ENCODE data around the gene CD7.

The CD7 gene

DNA sequence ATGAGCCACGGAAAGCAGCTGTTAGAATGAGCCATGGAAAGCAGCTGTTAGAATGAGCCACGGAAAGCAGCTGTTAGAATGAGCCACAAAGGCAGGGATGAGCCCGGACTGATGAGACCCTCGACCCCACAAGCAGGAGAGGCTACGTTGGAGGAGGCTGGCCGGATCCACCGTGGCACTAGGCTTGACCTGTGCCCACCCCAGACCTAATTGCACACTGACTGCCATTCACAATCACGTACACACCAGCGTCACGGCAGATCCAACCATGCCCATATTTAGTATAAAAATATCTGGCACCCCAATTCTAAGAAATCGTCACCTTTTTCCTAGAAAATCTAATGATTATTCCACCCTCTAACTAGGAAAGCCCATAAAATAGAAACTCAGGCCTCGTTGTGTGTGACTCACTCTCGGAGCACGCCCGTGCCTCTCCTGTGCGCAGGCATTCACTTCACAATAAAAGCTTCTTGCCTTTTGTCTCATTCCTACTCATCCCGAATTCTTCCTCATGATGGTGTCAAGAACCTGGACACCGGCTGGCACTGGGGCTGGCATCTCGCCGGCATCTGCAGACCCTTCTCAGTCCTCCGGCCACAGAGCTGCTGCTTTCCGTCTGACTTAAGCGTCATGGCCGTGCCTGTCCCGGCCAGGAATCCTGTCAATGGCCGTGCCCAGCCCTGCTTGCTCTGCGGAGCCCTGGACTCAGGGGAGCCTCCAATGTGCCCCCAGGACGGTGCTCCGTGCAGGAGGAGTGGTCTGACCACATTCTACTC is 21.6 kb upstream of the CD7 start:
- TF ChIP-seq, protein P1, sequence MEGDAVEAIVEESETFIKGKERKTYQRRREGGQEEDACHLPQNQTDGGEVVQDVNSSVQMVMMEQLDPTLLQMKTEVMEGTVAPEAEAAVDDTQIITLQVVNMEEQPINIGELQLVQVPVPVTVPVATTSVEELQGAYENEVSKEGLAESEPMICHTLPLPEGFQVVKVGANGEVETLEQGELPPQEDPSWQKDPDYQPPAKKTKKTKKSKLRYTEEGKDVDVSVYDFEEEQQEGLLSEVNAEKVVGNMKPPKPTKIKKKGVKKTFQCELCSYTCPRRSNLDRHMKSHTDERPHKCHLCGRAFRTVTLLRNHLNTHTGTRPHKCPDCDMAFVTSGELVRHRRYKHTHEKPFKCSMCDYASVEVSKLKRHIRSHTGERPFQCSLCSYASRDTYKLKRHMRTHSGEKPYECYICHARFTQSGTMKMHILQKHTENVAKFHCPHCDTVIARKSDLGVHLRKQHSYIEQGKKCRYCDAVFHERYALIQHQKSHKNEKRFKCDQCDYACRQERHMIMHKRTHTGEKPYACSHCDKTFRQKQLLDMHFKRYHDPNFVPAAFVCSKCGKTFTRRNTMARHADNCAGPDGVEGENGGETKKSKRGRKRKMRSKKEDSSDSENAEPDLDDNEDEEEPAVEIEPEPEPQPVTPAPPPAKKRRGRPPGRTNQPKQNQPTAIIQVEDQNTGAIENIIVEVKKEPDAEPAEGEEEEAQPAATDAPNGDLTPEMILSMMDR (conservative IDR thresholded peaks at IDR 0.05; ENCODE audit: low read depth, low read length), result no peak
- DNase-seq (ENCODE audit: low read depth), result no peak
- H3K4me3 ChIP-seq (ENCODE audit: low read length), result peak overlapping the region; percentile 33

DNA sequence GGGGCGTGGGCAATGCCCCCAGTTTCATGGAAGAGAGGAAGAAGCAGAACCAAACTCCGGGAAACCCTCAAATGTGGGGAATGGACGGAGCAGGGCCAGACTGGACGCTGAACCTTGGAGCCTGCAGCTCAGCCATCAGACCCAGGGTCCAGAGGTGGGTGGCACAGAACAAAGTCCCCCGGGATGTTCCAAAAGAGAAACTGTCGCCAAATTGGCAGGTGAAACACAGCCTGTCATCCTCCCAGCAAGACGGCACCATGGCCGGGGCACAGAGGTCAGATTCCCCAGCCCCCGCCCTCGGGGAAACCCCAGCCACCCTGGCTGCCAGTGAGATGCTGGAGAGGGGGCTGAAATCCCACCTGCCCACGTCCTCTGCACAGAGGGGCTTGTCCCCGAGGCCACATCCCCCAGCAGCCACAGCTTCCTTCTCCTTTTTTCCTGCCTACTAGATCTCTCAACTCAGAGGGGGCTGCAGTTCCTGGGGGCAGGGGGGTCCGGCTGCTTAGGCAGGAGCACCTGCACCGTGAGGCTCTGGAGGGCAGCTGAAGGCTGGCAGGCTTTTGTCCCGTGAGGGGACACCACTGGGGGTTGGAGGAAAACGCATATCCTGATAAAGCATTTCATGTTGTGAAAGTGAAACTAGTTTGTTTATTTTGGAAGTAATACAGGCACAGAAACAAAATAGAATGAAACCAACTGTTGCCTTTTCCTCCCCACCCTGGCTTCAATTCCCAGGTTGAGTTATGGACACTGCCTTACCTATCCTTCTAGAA is 17.4 kb upstream of the CD7 start:
- no peak overlapping the region for H3K4me3 ChIP-seq (ENCODE audit: low read length)
- TF ChIP-seq, protein P1 (conservative IDR thresholded peaks at IDR 0.05; ENCODE audit: low read depth, low read length), result no peak
- DNase-seq (ENCODE audit: low read depth), result no peak

DNA sequence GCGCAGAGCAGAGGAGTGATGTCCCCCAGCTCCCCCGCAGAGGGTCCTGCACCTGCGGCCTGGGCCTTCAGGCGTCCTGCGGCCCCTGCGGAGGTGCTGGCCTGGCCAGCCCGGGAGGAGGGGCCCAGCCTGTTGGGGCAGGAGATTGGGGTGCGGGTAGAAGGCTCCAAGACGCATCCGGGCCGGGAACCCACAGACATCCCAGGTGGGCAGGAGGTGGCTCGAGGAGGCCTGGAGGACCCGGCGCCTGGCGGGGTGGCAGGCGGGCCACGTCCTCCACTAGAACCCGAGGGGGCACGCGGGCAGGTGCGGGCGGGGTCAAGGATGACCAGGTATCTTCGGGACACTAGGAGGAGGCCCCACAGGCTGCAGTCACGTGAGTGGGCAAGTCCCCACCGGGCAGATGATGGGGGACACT is 16.8 kb upstream of the CD7 start:
- no peak overlapping the region for H3K4me3 ChIP-seq (ENCODE audit: low read length)
- no peak for DNase-seq (ENCODE audit: low read depth)
- TF ChIP-seq, protein P1 (conservative IDR thresholded peaks at IDR 0.05; ENCODE audit: low read depth, low read length), result no peak

DNA sequence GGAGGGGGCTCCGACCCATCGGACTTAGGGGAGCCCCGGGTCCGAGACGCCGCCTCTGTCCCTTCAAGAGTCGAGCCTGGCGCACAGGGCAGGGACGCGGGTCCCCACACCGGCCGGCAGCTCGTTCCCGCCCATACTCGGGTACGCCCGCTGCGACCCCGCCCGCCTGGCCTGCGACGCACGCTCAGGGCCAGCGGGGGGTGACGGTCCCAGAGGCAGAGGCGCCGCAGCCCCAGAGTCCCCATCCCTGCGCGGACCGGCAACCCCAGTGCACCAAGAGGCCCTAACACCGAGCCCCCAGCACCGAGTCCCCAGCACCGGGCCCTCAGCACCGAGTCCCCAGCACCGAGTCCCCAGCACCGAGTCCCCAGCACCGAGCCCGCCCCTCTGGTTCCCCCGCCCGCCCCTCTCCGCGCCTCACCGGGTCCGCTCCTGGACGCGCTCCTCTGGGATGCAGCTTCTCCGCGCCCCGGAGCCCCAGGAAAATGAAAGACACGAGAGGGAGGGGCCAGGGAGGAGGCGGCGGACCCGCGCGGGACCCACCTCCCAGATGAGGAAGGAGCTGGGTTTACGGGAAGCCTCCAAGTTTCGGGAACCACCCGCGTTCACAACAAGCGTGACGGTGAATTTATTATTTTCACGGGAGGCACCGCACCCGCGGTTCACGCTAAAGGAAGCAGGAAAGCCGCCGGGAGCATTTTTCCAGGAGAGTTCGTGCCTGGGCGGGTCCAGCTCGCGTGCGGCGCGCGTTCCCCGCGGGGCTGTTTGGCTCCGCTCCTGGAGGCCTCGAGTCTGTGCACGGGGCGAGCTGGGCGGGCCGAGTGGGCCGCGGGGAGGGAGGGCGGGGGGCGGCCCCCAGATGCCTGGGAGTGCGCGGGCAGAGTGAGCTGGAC is 16.1 kb upstream of the CD7 start, which contains the start of gene SECTM1:
SECTM1 (minus strand) TSS at position 488 of the 893 bp plus-strand sequence. CDS start 6,526 bp downstream, outside the sequence.
- DNase-seq (ENCODE audit: low read depth), result no peak
- TF ChIP-seq, protein P1 (conservative IDR thresholded peaks at IDR 0.05; ENCODE audit: low read depth, low read length), result no peak

DNA sequence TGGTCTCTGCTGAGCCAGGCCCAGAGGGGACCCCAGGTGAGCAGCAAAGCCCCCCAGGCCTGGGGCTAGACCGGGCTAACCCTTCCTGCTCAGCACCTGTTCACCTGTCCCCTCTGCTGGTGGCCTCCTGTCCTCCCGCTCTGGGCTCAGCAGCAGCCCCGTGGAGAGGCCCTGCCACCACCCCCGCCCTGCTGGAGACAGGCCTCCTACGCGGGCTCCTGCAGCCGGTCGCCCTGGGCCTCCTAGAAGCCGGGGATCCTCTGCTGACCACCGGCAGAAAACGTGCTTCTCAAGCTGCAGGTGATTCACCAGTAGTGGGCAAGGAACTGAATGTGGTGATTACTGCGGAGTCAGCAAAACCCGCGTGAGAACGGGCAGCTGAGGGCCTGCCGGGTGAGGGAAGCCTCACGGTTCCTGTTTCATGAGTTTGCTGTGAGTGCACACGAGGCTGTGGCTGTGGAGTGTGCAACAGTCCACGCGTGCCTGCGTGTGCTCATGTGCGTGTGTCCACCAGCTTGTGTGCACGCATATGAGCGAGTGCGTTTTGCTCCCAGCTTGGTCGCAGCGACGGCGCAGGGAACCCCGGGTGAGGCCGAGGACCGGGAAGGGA is 15.4 kb upstream of the CD7 start:
- H3K4me3 ChIP-seq (ENCODE audit: low read length), result no peak overlapping the region
- DNase-seq (ENCODE audit: low read depth), result no peak
- TF ChIP-seq, protein P1 (conservative IDR thresholded peaks at IDR 0.05; ENCODE audit: low read depth, low read length), result no peak

More for the DNA sequence above, 16.1 kb upstream of the CD7 start, which contains the start of gene SECTM1:
- H3K4me3 ChIP-seq (ENCODE audit: low read length), result peak within 1 kb of the TSS; percentile 15

DNA sequence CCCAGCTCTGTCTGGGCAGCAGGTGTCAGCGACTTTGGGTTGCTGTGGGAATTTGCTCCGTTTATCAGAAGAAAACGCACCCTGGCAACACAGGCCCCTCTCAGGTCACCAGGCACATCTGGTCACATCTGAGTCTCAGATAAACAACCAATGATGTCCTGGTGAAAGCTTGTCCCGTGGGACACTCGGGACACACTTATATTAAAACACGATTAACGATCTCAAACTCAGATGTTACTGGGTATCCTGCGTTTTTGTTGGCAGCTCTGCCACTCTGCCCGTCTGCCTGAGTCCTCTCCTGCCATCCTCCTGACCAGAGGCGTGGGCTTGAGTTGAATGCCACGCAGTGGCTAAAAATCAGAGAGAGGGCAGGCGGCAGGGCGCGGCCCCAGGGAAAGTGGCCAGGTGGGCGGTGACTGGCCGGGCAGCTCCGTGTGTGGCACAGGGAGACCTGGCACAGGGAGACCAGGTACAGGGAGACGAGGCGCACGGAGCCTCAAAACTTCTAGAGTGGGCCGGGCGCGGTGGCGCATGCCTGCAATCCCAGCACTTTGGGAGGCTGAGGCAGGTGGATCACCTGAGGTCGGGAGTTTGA is 14.0 kb upstream of the CD7 start:
- H3K4me3 ChIP-seq (ENCODE audit: low read length), result no peak overlapping the region
- TF ChIP-seq, protein P1 (conservative IDR thresholded peaks at IDR 0.05; ENCODE audit: low read depth, low read length), result no peak
- no peak for DNase-seq (ENCODE audit: low read depth)

Data from retinal pigment epithelial cell (primary cell).